ENCODE results near the gene SGTA.

Gene SGTA

DNA sequence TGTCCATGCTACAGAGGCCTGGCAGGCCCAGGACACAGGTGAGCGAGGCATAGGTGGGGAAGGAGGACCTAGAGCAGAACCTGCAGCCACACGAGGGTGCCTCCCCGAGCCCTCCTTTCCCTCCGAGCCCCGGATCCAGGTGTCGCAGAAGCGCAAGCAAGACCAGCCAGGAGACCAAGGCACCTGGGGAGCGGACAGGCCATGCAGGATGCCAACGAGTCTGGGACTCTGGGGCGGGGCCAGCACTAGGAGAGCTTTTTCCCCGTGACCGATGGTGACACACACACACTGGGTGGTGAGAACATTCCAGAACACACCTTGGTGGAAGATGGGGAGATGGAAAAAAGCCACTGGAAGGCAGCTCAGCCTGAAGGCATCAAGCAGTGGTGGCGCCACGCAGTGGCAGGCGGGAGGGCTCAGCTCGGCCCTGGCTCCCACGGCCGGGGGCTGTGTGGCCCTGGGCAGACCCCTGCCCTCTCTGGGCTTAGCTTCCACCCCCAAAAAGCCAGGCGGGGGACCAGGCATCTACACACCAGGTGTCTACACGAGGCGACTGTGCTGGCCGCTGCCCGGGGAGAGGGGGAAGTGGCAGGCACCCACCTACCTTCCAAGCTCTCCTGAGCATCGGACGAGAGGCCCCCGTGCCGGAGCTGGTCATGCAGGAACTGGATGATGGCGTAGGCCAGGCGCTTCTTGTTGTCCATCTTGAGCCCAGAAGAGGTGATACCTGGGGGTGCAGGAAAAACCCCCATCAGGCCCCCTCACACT, 14.5 kb downstream of the SGTA start:
- Histone ChIP-seq H3K79me2 (ENCODE audit: insufficient read depth, low read length) (peaks cover 22% of the 10 kb centered on the region), H3K4me3 (ENCODE audit: low read depth, low read length, poor library complexity, severe bottlenecking) (no peak overlapping the region), H3K36me3 (ENCODE audit: insufficient read depth, low read length) (peaks cover 60% of the 10 kb centered on the region), H2AFZ (ENCODE audit: low read length) (no peak overlapping the region), H4K20me1 (ENCODE audit: insufficient read depth, low read length) (no peaks in the 10 kb centered on the region), H3F3A (ENCODE audit: insufficient read depth, low read length) (no peaks in the 10 kb centered on the region), H3K27ac (ENCODE audit: low read depth, low read length, poor library complexity, severe bottlenecking) (no peak overlapping the region), H3K9ac (ENCODE audit: low read length) (no peak overlapping the region), H3K4me2 (ENCODE audit: low read length) (no peak overlapping the region), H3K9me2 (ENCODE audit: low read depth, low read length) (no peaks in the 10 kb centered on the region), H3K9me3 (ENCODE audit: low read length) (no peaks in the 10 kb centered on the region), H3K4me1 (ENCODE audit: insufficient read depth, low read length, severe bottlenecking) (no peaks in the 10 kb centered on the region), H3K27me3 (ENCODE audit: insufficient read depth, low read length) (no peaks in the 10 kb centered on the region)
- TF ChIP-seq, protein P1, sequence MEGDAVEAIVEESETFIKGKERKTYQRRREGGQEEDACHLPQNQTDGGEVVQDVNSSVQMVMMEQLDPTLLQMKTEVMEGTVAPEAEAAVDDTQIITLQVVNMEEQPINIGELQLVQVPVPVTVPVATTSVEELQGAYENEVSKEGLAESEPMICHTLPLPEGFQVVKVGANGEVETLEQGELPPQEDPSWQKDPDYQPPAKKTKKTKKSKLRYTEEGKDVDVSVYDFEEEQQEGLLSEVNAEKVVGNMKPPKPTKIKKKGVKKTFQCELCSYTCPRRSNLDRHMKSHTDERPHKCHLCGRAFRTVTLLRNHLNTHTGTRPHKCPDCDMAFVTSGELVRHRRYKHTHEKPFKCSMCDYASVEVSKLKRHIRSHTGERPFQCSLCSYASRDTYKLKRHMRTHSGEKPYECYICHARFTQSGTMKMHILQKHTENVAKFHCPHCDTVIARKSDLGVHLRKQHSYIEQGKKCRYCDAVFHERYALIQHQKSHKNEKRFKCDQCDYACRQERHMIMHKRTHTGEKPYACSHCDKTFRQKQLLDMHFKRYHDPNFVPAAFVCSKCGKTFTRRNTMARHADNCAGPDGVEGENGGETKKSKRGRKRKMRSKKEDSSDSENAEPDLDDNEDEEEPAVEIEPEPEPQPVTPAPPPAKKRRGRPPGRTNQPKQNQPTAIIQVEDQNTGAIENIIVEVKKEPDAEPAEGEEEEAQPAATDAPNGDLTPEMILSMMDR (IDR thresholded peaks at IDR 0.05; ENCODE audit: low read length), result no peak
- no peak for TF ChIP-seq EZH2 (IDR thresholded peaks at IDR 0.05; ENCODE audit: borderline replicate concordance, low read length)

DNA sequence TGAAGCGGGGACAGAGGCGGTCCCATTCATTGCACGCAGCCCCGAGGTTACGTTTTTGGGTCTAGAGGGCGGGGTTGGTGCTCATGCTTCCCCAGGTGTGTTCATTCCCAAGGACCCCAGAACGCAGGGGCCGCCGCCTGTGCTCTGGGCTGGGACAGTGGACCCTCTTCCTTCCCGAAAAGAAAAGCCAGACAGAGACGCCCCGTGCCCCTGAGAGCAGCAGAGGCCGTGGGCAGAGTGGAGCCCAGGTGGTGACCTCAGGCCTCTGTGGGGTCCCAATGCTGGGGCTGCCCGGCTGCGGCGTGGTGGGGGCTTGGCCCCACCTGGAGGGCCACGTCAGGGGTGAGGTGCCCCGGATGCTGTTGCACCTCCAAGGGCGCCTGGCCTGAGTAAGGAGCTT, 15.4 kb downstream of the SGTA start:
- Histone ChIP-seq H4K20me1 (ENCODE audit: insufficient read depth, low read length) (no peaks in the 10 kb centered on the region), H3K27ac (ENCODE audit: low read depth, low read length, poor library complexity, severe bottlenecking) (no peak overlapping the region), H3K27me3 (ENCODE audit: insufficient read depth, low read length) (no peaks in the 10 kb centered on the region), H3K79me2 (ENCODE audit: insufficient read depth, low read length) (peaks cover 22% of the 10 kb centered on the region), H3F3A (ENCODE audit: insufficient read depth, low read length) (no peaks in the 10 kb centered on the region), H3K4me2 (ENCODE audit: low read length) (no peak overlapping the region), H3K9ac (ENCODE audit: low read length) (no peak overlapping the region), H2AFZ (ENCODE audit: low read length) (no peak overlapping the region), H3K36me3 (ENCODE audit: insufficient read depth, low read length) (peaks cover 68% of the 10 kb centered on the region), H3K9me3 (ENCODE audit: low read length) (no peaks in the 10 kb centered on the region), H3K4me3 (ENCODE audit: low read depth, low read length, poor library complexity, severe bottlenecking) (no peak overlapping the region), H3K9me2 (ENCODE audit: low read depth, low read length) (no peaks in the 10 kb centered on the region), H3K4me1 (ENCODE audit: insufficient read depth, low read length, severe bottlenecking) (no peaks in the 10 kb centered on the region)
- TF ChIP-seq, protein P1 (IDR thresholded peaks at IDR 0.05; ENCODE audit: low read length), result no peak
- no peak for TF ChIP-seq EZH2 (IDR thresholded peaks at IDR 0.05; ENCODE audit: borderline replicate concordance, low read length)

DNA sequence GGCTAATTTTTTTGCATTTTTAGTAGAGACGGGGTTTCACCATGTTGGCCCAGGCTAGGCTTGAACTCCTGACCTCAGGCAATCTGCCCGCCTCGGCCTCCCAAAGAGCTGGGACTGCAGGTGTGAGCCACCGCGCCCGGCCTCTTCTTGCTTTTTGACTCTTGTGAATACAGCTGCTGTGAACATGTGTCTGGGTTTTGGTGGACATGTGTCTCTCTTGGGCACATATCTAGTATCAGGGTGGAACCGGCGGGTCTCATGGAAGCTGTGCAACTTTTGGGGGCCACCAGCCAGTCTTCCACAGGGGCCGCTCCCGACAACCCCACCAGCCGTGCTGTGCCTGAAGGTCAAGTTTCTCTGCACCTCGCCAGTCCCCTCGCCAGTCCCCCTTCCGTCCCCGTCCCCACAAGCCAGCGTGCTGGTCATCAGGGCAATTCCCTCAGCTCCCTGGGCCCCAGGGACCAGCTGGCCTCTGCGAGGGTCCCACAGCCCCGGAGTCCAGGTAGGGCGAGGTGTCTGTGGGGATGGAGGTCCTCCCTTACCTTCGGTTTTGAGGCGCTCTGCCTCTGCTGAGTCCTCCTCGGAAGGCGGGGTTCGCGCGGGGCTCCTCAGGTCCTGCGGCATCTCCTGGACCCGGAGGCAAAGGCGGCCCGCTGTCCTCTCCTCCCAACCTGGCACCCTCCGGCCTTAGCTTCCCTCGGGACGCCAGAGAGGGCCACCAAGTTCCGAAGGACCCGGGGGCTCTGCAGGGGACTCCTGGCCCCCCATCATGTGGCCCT, 16.3 kb downstream of the SGTA start:
- TF ChIP-seq, protein P1 (IDR thresholded peaks at IDR 0.05; ENCODE audit: low read length), result no peak
- TF ChIP-seq EZH2 (IDR thresholded peaks at IDR 0.05; ENCODE audit: borderline replicate concordance, low read length), result no peak
- no peak overlapping the region for H2AFZ ChIP-seq (ENCODE audit: low read length)
- no peaks in the 10 kb centered on the region for H3K27me3 ChIP-seq (ENCODE audit: insufficient read depth, low read length)
- H3F3A ChIP-seq (ENCODE audit: insufficient read depth, low read length), result no peaks in the 10 kb centered on the region
- H3K9me2 ChIP-seq (ENCODE audit: low read depth, low read length), result no peaks in the 10 kb centered on the region
- H3K9me3 ChIP-seq (ENCODE audit: low read length), result no peaks in the 10 kb centered on the region
- H3K4me3 ChIP-seq (ENCODE audit: low read depth, low read length, poor library complexity, severe bottlenecking), result no peak overlapping the region
- no peaks in the 10 kb centered on the region for H3K4me1 ChIP-seq (ENCODE audit: insufficient read depth, low read length, severe bottlenecking)
- no peak overlapping the region for H3K9ac ChIP-seq (ENCODE audit: low read length)
- peaks cover 14% of the 10 kb centered on the region; the same call in 1 of the 2 replicates for H3K79me2 ChIP-seq (ENCODE audit: insufficient read depth, low read length)
- peaks cover 78% of the 10 kb centered on the region for H3K36me3 ChIP-seq (ENCODE audit: insufficient read depth, low read length)
- no peaks in the 10 kb centered on the region for H4K20me1 ChIP-seq (ENCODE audit: insufficient read depth, low read length)
- no peak overlapping the region for H3K27ac ChIP-seq (ENCODE audit: low read depth, low read length, poor library complexity, severe bottlenecking)
- no peak overlapping the region for H3K4me2 ChIP-seq (ENCODE audit: low read length)

All from OCI-LY1 (cell line).